Loucy (cell line): ENCODE results near the gene GRID2.

Experiments
- H2AFZ ChIP-seq: fragments of 200-600 bp; sonication (generic); 2 replicates; pipeline ENCODE4 v1.6.0; 2016; ENCODE audit warnings: antibody characterized with exemption, mild to moderate bottlenecking, low read length, moderate library complexity
- H3F3A ChIP-seq: fragments of 200-600 bp; 2 replicates; pipeline ENCODE4 v1.6.0; 2016; ENCODE audit warnings: antibody characterized with exemption, low read depth, mild to moderate bottlenecking
- H3K27me3 ChIP-seq: fragments of 200-600 bp; sonication (generic); 2 replicates; pipeline ENCODE4 v1.6.1; 2014; ENCODE audit warnings: low read length, mild to moderate bottlenecking; ENCODE audit not compliant: insufficient read depth, poor library complexity, severe bottlenecking
- H3K36me3 ChIP-seq: fragments of 200-600 bp; sonication (generic); 2 replicates; pipeline ENCODE4 v1.6.1; 2016; ENCODE audit warnings: low read length; ENCODE audit not compliant: insufficient read depth
- H3K4me1 ChIP-seq: fragments of 200-600 bp; sonication (generic); 2 replicates; pipeline ENCODE4 v1.5.1; 2014; ENCODE audit warnings: low read length, mild to moderate bottlenecking; ENCODE audit not compliant: insufficient read depth, poor library complexity, severe bottlenecking
- H3K4me2 ChIP-seq: fragments of 200-600 bp; sonication (generic); 2 replicates; pipeline ENCODE4 v1.6.0; 2014; ENCODE audit warnings: antibody characterized with exemption, low read length, low read depth, mild to moderate bottlenecking; ENCODE audit not compliant: poor library complexity, severe bottlenecking
- H3K4me3 ChIP-seq: fragments of 200-600 bp; sonication (generic); 2 replicates; pipeline ENCODE4 v1.5.1; 2014; ENCODE audit warnings: low read length, mild to moderate bottlenecking, mixed read lengths; ENCODE audit not compliant: poor library complexity, severe bottlenecking
- H3K79me2 ChIP-seq: fragments of 200-600 bp; sonication (generic); 2 replicates; pipeline ENCODE4 v1.6.1; 2014; ENCODE audit warnings: low read length; ENCODE audit not compliant: insufficient read depth
- H3K9ac ChIP-seq: fragments of 200-600 bp; sonication (generic); 2 replicates; pipeline ENCODE4 v1.6.0; 2014; ENCODE audit warnings: mild to moderate bottlenecking, low read depth, low read length, moderate library complexity; ENCODE audit not compliant: poor library complexity, severe bottlenecking
- H3K9me2 ChIP-seq: fragments of 200-600 bp; sonication (generic); replicated peaks from 2 replicates; pipeline ENCODE4 v1.6.1; 2016; ENCODE audit warnings: low read depth, low read length, mixed read lengths
- H3K9me3 ChIP-seq: fragments of 200-600 bp; sonication (generic); 2 replicates; pipeline ENCODE4 v1.6.1; 2014; ENCODE audit warnings: mild to moderate bottlenecking, antibody characterized with exemption, low read length, low read depth; ENCODE audit not compliant: insufficient read depth
- H4K20me1 ChIP-seq: fragments of 200-600 bp; sonication (generic); 2 replicates; pipeline ENCODE4 v1.6.0; 2014; ENCODE audit warnings: antibody characterized with exemption, low read length, mild to moderate bottlenecking; ENCODE audit not compliant: insufficient read depth, poor library complexity, severe bottlenecking
- EZH2phosphoT487 ChIP-seq: fragments of 200-600 bp; IDR thresholded peaks from 2 replicates; pipeline ENCODE4 v1.6.1; 2018; ENCODE audit warnings: antibody characterized with exemption, mild to moderate bottlenecking, moderate library complexity, borderline replicate concordance
- TF ChIP-seq, protein P1 (sequence below): fragments of 200-600 bp; sonication (generic); conservative IDR thresholded peaks from 2 replicates; pipeline ENCODE4 v1.5.1; 2014; ENCODE audit warnings: mild to moderate bottlenecking, antibody characterized with exemption, low read length

GRID2 gene

DNA sequence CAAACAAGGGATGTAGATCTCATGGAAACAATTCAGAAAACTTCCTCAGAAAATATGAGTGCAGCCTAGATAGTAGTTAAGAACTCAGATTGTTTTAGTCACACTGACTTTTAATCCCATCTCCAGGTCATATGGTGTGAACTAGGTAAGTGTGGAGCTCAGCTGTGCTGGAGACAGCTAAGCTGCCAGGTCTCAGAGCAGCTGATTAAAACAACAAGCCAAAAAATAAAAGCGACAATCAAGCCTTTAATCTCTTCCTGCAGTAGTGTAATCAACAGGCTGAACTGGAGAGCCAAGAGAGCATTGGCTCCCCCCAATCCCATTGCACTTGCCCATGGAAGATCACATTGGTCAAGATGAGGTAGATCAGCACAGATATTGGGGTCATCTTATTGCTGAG, 1426.5 kb downstream of the GRID2 start:
- H3F3A ChIP-seq = no peaks in the 10 kb centered on the region
- no peaks in the 10 kb centered on the region for H3K27me3 ChIP-seq

DNA sequence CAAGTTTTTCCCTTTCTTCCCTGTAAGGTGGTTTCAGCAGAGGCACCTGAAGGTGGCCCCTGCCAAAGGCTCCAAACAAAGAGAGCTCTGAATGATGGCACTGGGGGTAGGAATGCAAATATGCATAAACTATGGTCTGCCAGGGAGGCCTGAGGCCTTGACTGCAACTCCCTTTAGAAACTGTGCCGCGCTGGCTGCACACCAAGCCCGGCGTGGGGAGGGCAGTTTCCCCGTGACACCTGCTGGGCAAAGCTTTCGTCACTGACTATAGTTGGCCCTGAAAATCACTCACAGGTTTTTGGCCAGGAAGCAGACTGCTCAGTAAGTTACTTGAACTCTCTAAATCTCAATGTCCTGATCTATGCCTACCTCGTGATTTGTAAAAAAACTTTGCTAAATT, 1427.0 kb downstream of the GRID2 start:
- Histone ChIP-seq H3K4me1 (no peaks in the 10 kb centered on the region), H2AFZ (no peak overlapping the region), H3K4me2 (no peak overlapping the region), H4K20me1 (no peaks in the 10 kb centered on the region), H3K79me2 (no peaks in the 10 kb centered on the region), H3K9ac (no peak overlapping the region), H3K9me3 (no peaks in the 10 kb centered on the region), H3K4me3 (no peak overlapping the region), H3F3A (no peaks in the 10 kb centered on the region), H3K9me2 (no peaks in the 10 kb centered on the region), H3K36me3 (no peaks in the 10 kb centered on the region), H3K27me3 (no peaks in the 10 kb centered on the region)
- TF ChIP-seq EZH2phosphoT487 = no peak
- TF ChIP-seq, protein P1, sequence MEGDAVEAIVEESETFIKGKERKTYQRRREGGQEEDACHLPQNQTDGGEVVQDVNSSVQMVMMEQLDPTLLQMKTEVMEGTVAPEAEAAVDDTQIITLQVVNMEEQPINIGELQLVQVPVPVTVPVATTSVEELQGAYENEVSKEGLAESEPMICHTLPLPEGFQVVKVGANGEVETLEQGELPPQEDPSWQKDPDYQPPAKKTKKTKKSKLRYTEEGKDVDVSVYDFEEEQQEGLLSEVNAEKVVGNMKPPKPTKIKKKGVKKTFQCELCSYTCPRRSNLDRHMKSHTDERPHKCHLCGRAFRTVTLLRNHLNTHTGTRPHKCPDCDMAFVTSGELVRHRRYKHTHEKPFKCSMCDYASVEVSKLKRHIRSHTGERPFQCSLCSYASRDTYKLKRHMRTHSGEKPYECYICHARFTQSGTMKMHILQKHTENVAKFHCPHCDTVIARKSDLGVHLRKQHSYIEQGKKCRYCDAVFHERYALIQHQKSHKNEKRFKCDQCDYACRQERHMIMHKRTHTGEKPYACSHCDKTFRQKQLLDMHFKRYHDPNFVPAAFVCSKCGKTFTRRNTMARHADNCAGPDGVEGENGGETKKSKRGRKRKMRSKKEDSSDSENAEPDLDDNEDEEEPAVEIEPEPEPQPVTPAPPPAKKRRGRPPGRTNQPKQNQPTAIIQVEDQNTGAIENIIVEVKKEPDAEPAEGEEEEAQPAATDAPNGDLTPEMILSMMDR = no peak

More for the DNA sequence above, 1426.5 kb downstream of the GRID2 start:
- Histone ChIP-seq H3K9ac (no peak overlapping the region), H3K4me1 (no peaks in the 10 kb centered on the region), H2AFZ (no peak overlapping the region), H3K4me2 (no peak overlapping the region), H3K9me3 (no peaks in the 10 kb centered on the region), H3K9me2 (no peaks in the 10 kb centered on the region), H3K79me2 (no peaks in the 10 kb centered on the region), H3K4me3 (no peak overlapping the region), H3K36me3 (no peaks in the 10 kb centered on the region), H4K20me1 (no peaks in the 10 kb centered on the region)
- TF ChIP-seq, protein P1 = no peak
- TF ChIP-seq EZH2phosphoT487 = no peak

GRCh38 chr4:93731456-93731855, 1427.7 kb downstream of the GRID2 start:
- no peaks in the 10 kb centered on the region for H3K9me2 ChIP-seq
- no peaks in the 10 kb centered on the region for H3K4me1 ChIP-seq
- no peak overlapping the region for H3K4me3 ChIP-seq
- no peaks in the 10 kb centered on the region for H3K79me2 ChIP-seq
- H3K4me2 ChIP-seq = no peak overlapping the region
- no peaks in the 10 kb centered on the region for H3K27me3 ChIP-seq
- no peaks in the 10 kb centered on the region for H4K20me1 ChIP-seq
- H3K36me3 ChIP-seq = no peaks in the 10 kb centered on the region
- H3K9me3 ChIP-seq = no peaks in the 10 kb centered on the region
- no peak overlapping the region for H2AFZ ChIP-seq
- TF ChIP-seq, protein P1 = no peak
- TF ChIP-seq EZH2phosphoT487 = no peak
- H3K9ac ChIP-seq = no peak overlapping the region
- H3F3A ChIP-seq = no peaks in the 10 kb centered on the region
